CD4-positive, alpha-beta T cell treated with Interferon gamma for 1 hour (primary cell): ENCODE data around the gene SAMSN1.
"Not testable (repeated sequence)": the region's sequence is repeated elsewhere in the genome, so short reads cannot be mapped to it uniquely, and the experiment has no call there.

Experiments used
- DNase-seq: peaks from one replicate; pipeline ENCODE4 v3.0.0-alpha.2; 2020

The SAMSN1 gene

GRCh38 chr21:14562959-14563358 lies 16.8 kb upstream of the SAMSN1 start:
- DNase-seq = no peak

GRCh38 chr21:14560555-14560954 lies 14.4 kb upstream of the SAMSN1 start:
- DNase-seq = no peak

GRCh38 chr21:14560139-14560538 lies 14.0 kb upstream of the SAMSN1 start:
- no peak for DNase-seq

- DNase-seq = no peak
These were observed 13.0 kb upstream of the SAMSN1 start for GRCh38 chr21:14559102-14559501.

- DNase-seq = no peak
These were observed 11.3 kb upstream of the SAMSN1 start for GRCh38 chr21:14557413-14557812.

- DNase-seq = no peak
These were observed 8.8 kb upstream of the SAMSN1 start for GRCh38 chr21:14554948-14555347.

GRCh38 chr21:14553422-14553821 lies 7.3 kb upstream of the SAMSN1 start:
- DNase-seq = no peak

GRCh38 chr21:14551741-14552140 lies 5.6 kb upstream of the SAMSN1 start:
- no peak for DNase-seq

- DNase-seq = peak; percentile 30
These were observed 4.0 kb upstream of the SAMSN1 start for GRCh38 chr21:14550135-14550534.

- DNase-seq = no peak
These were observed 2.7 kb upstream of the SAMSN1 start for GRCh38 chr21:14548779-14549178.

GRCh38 chr21:14547834-14548513 lies 1.9 kb upstream of the SAMSN1 start:
- no peak for DNase-seq

- not testable (repeated sequence) for DNase-seq
These were observed 604 bp upstream of the SAMSN1 start for GRCh38 chr21:14546719-14547118.

- DNase-seq = no peak
These were observed 2.1 kb downstream of the SAMSN1 start for GRCh38 chr21:14543983-14544382.

- no peak for DNase-seq
These were observed 3.5 kb downstream of the SAMSN1 start for GRCh38 chr21:14542638-14543037.

- DNase-seq = no peak
These were observed 4.1 kb downstream of the SAMSN1 start for GRCh38 chr21:14541841-14542490.

GRCh38 chr21:14538483-14538882 lies 7.6 kb downstream of the SAMSN1 start:
- no peak for DNase-seq

GRCh38 chr21:14536929-14537328 lies 9.2 kb downstream of the SAMSN1 start:
- DNase-seq = no peak

GRCh38 chr21:14535702-14536101 lies 10.4 kb downstream of the SAMSN1 start:
- DNase-seq = no peak

GRCh38 chr21:14533499-14534428 lies 12.4 kb downstream of the SAMSN1 start:
- DNase-seq = peak; percentile 38

GRCh38 chr21:14531757-14532316 lies 14.3 kb downstream of the SAMSN1 start:
- no peak for DNase-seq

- no peak for DNase-seq
These were observed 15.5 kb downstream of the SAMSN1 start for GRCh38 chr21:14530592-14530991.

GRCh38 chr21:14528815-14529214 lies 17.3 kb downstream of the SAMSN1 start:
- DNase-seq = no peak
